Activated CD8-positive, alpha-beta T cell treated with anti-CD3 and anti-CD28 coated beads for 36 hours (primary cell): ENCODE data around the gene EEIG2. TPM values are rescaled to one million over a fixed set of nuclear protein-coding genes. Genes with fewer than 3 reads are reported as not detected.

ENCODE experiments used
- ATAC-seq: fragments of 200-7000 bp; cut with Tn5 transposase; one replicate; pipeline ENCODE4 v1.10.0; 2021; ENCODE audit warnings: mild to moderate bottlenecking, moderate library complexity
- CTCF ChIA-PET: fragments of 350-600 bp; sonication (Branson Sonifier 250); formaldehyde crosslinking; loops from one replicate; lab custom pipeline; 2021; ENCODE audit warnings: antibody characterized with exemption; lab: Charles Lee
- POLR2A ChIA-PET: fragments of 350-600 bp; sonication (Branson Sonifier 250); formaldehyde crosslinking; loops from one replicate; lab custom pipeline; 2021; ENCODE audit warnings: antibody characterized with exemption; lab: Charles Lee
- DNase-seq: peaks from one replicate; pipeline ENCODE4 v3.0.0-alpha.2; 2020
- H3K27ac Mint-ChIP-seq: one replicate; pipeline ENCODE4 v1.8.0; 2021; ENCODE audit warnings: mild to moderate bottlenecking, mixed read lengths
- H3K27me3 Mint-ChIP-seq: one replicate; pipeline ENCODE4 v1.8.0; 2021; ENCODE audit warnings: mixed read lengths
- H3K36me3 Mint-ChIP-seq: one replicate; pipeline ENCODE4 v1.8.0; 2021; ENCODE audit warnings: low read depth, mixed read lengths
- H3K4me1 Mint-ChIP-seq: one replicate; pipeline ENCODE4 v1.8.0; 2021; ENCODE audit warnings: low read depth, mixed read lengths
- H3K4me3 Mint-ChIP-seq: one replicate; pipeline ENCODE4 v1.8.0; 2021; ENCODE audit warnings: mild to moderate bottlenecking, moderate library complexity, mixed read lengths
- H3K9me3 Mint-ChIP-seq: one replicate; pipeline ENCODE4 v1.8.0; 2021; ENCODE audit warnings: mixed read lengths
- intact Hi-C: fragments of 100-400 bp; cut with micrococcal nuclease; formaldehyde crosslinking; loops from one replicate; pipeline ENCODE4 v1.10.0; 2022
- total RNA-seq, 2 experiments: library from RNA; stranded (reverse); gene quantifications; one replicate each; pipeline ENCODE4 v1.2.3, GENCODE V29; 2021
- TF ChIP-seq, protein P1 (sequence below): fragments of 200-600 bp; IDR thresholded peaks from one replicate; pipeline ENCODE4 v1.8.0; 2022; ENCODE audit warnings: antibody characterized with exemption, mild to moderate bottlenecking

The EEIG2 gene
- total RNA-seq, 2 experiments from 2014 or later: 10.4 to 12.6 TPM

DNA sequence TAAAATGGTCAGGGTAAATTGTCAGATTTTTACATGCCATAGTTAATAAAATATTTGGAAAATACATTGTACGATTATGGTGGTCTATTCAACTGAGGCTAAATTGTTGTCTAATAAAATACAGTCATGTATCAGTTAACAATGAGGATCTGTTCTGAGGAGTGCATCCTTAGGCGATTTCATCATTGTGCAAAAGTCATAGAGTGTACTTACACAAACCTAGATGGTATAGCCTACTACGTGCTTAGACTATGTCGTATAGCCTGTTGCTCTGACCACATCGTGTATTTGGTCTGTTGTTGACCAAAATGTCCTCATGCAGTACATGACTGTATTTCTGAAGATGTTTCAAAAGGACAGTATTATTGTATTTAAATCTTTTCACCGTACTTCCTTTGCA, 5.2 kb downstream of the EEIG2 start:
- TF ChIP-seq, protein P1, sequence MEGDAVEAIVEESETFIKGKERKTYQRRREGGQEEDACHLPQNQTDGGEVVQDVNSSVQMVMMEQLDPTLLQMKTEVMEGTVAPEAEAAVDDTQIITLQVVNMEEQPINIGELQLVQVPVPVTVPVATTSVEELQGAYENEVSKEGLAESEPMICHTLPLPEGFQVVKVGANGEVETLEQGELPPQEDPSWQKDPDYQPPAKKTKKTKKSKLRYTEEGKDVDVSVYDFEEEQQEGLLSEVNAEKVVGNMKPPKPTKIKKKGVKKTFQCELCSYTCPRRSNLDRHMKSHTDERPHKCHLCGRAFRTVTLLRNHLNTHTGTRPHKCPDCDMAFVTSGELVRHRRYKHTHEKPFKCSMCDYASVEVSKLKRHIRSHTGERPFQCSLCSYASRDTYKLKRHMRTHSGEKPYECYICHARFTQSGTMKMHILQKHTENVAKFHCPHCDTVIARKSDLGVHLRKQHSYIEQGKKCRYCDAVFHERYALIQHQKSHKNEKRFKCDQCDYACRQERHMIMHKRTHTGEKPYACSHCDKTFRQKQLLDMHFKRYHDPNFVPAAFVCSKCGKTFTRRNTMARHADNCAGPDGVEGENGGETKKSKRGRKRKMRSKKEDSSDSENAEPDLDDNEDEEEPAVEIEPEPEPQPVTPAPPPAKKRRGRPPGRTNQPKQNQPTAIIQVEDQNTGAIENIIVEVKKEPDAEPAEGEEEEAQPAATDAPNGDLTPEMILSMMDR: no peak
- no peaks in the 10 kb centered on the region for H3K27me3 Mint-ChIP-seq
- intact Hi-C loops: no loop called here
- ATAC-seq (no peak), DNase-seq (no peak)
- H3K9me3 Mint-ChIP-seq: no peaks in the 10 kb centered on the region
- H3K36me3 Mint-ChIP-seq: no peaks in the 10 kb centered on the region
- peaks cover 31% of the 10 kb centered on the region for H3K4me1 Mint-ChIP-seq
- CTCF ChIA-PET: interaction anchor here (7.7 kb wide), 1 partner anchor 80 kb away, joined by 134 read pairs; no protein-coding TSS in a partner anchor
- no peak overlapping the region for H3K27ac Mint-ChIP-seq
- H3K4me3 Mint-ChIP-seq: no peak overlapping the region
- POLR2A ChIA-PET: interaction anchor here (1.4 kb wide), 1 partner anchor 60 kb away, joined by 3 read pairs; no protein-coding TSS in a partner anchor

DNA sequence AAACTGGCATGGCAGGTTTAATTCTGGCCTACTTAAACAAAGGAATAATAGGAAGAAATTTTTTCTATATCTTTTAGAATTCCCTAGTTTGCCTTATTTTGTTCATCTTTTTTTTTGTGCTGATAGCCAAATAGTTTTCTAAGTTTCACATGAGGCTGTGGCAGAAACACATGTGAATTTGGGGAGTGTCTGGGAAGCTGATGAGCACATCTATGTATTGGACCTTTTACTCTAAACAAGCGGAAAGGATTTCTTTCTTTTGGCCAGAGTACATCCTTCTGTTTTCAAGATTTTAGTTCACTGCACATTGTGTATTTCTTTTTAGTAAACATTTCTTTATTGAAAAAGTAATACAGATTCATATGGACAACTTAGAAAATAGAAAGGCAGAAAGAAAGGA, 5.6 kb downstream of the EEIG2 start:
- CTCF ChIA-PET: no interaction called here
- no peak for ATAC-seq
- Mint-ChIP-seq H3K4me1 (peaks cover 31% of the 10 kb centered on the region), H3K4me3 (no peak overlapping the region), H3K36me3 (no peaks in the 10 kb centered on the region), H3K27me3 (no peaks in the 10 kb centered on the region), H3K9me3 (no peaks in the 10 kb centered on the region), H3K27ac (no peak overlapping the region)
- intact Hi-C loops: no loop called here
- no peak for DNase-seq
- TF ChIP-seq, protein P1: no peak
- POLR2A ChIA-PET: no interaction called here

DNA sequence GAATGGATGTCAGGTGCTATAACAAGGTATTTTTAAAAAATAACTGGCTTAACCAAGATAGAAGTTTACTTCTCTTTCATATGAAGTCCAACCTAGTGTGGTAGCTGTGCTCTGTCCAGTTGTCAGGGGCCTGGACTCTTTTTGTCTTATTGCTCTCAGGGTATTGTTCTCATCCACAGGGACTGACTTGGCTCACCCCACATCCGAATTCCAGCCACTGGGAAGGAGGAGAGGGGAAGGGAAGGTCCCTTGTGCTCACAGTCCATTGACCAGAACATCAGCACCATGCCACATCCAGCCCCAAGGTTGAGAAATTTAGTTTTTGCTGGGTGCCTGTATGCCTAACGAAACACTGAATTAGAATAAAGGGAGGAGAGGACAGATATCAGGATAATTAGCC, 8.7 kb downstream of the EEIG2 start:
- no peak for DNase-seq
- CTCF ChIA-PET: interaction anchor here (1.3 to 3.2 kb wide), 5 partner anchors 9 to 75 kb away, joined by 4 to 46 read pairs (median 6); partner anchors contain the start of gene EEIG2
- intact Hi-C loops: no loop called here

DNA sequence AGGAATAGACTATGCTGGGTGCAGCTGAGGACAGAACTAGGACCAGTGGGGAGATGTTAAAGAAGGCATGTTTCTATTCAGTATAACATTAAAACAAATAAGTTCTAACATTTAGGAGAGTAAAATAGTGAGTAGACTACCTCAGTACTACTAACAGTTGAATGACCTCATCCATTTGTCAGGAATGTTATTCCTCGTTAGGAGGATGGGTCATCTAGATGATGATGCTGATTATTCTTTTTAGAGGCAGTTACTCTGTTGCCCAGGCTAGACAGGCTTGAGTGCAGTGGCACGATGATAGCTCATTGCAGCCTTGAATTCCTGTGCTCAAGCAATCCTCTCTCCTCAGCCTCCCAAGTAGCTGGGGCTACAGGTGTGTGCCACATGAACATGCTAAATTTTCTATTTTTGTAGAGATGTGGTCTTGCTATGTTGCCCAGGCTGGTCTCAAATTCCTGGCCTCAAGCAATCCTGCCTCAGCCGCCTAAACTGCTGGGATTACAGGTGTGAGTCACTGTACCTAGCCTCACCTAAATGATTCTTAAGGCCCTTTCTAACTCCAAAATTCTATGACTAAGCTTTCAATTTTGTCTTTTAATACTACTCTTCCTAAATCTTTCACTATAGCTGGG, 9.3 kb downstream of the EEIG2 start:
- no peaks in the 10 kb centered on the region for H3K27me3 Mint-ChIP-seq
- intact Hi-C loops: no loop called here

More for the DNA sequence above, 8.7 kb downstream of the EEIG2 start:
- H3K4me1 Mint-ChIP-seq: peaks cover 13% of the 10 kb centered on the region
- no peaks in the 10 kb centered on the region for H3K36me3 Mint-ChIP-seq
- H3K4me3 Mint-ChIP-seq: no peak overlapping the region
- TF ChIP-seq, protein P1: no peak
- H3K27me3 Mint-ChIP-seq: no peaks in the 10 kb centered on the region
- H3K9me3 Mint-ChIP-seq: no peaks in the 10 kb centered on the region
- no peak overlapping the region for H3K27ac Mint-ChIP-seq
- ATAC-seq: no peak
- POLR2A ChIA-PET: interaction anchor here (0.6 kb wide), 1 partner anchor 92 kb away, joined by 3 read pairs; the partner anchor contains the start of gene HENMT1

More for the DNA sequence above, 9.3 kb downstream of the EEIG2 start:
- POLR2A ChIA-PET: interaction anchor here (0.6 to 1.3 kb wide), 3 partner anchors 53 to 124 kb away, joined by 3 read pairs; partner anchors contain the start of gene HENMT1
- no peak overlapping the region for H3K27ac Mint-ChIP-seq
- H3K9me3 Mint-ChIP-seq: peaks cover 2% of the 10 kb centered on the region
- ATAC-seq (no peak), DNase-seq (no peak)
- TF ChIP-seq, protein P1: no peak
- H3K4me3 Mint-ChIP-seq: no peak overlapping the region
- CTCF ChIA-PET: interaction anchor here (0.6 to 3.2 kb wide), 9 partner anchors 9 to 78 kb away, joined by 3 to 46 read pairs (median 3); partner anchors contain the start of gene EEIG2
- peaks cover 2% of the 10 kb centered on the region for H3K36me3 Mint-ChIP-seq
- peaks cover 9% of the 10 kb centered on the region for H3K4me1 Mint-ChIP-seq
